ENCODE results near the gene PTPN2. TPM values are rescaled to one million over a fixed set of nuclear protein-coding genes. Genes with fewer than 3 reads are reported as not detected.

Gene PTPN2
- total and polyA plus RNA-seq, 9 of the 15 experiments (the other 6 are each of a cell fraction or from before 2014, with no cell fraction given): 36.6 to 66.4 (median 43.8) TPM

DNA sequence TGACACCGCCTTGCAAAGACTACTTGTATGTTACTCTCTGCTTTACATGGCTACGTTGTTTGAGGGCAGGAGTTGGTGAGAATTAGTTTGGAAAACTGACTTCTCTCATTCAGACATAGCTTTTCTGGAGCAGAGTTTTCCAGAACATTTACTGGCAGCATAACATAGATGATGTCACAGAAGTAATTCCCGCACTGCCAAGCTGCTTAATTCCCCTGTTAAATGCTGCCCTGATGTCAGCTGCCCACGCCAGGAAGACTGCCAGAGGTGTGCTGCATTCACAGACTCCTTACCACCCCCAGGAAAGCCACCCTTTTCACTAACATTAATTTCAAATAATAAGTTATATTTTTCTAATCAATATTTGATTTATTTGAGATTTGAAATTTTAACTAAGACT lies 24.7 kb upstream of the PTPN2 start:
- intact Hi-C loops (cut with micrococcal nuclease): no loop called here
- no TSS peak for BruUV-seq (replicated peaks)

DNA sequence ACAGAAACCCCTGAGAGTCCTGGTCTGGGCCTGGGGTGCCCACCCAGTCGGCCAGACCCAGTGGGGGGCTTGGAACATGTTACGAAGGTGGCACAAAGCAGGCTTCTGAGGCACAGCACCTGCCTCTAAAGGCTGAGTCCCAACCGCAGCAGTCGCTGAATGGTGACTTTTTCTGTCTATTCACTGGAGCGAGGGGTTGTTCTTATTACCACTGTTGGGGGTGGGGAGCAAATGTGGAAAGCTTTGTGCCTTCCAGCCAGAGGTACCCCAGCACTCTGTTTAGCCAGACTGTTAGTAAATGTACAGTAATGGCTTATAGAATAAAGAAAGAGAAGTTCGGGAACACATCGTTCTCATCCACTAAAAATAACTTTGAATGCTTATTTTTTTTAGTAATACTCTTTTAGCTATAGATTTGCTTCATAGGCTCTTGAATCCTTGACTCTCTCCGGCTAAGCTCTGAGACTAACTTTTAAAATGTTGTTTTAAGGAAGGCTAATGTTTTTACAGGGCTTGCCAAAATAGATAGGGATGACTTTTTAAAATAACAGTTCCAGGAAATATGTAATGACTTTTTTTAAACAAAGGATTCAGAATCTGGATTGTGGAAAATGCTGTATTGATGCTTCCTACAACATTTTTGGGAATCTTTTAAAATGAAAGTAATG lies 23.4 kb upstream of the PTPN2 start:
- WGBS (ENCODE audit: insufficient coverage, low coverage, missing lambda C conversion rate): 15% methylated on average over 8 of the region's 8 CpGs
- in situ Hi-C loops (cut with MboI) (no loop called here), intact Hi-C loops (cut with micrococcal nuclease) (no loop called here)
- Histone ChIP-seq H3K4me1 (replicated peaks in 1 of 2; ENCODE audit: control insufficient read depth in 2 of 2, insufficient read depth in 2 of 2, low read length in 2 of 2) (peaks cover 11 to 24% of the 10 kb centered on the region in 2 experiments), H3K79me2 (ENCODE audit: control insufficient read depth, insufficient read depth, low read length) (no peaks in the 10 kb centered on the region), H3K27me3 (ENCODE audit: control insufficient read depth in 2 of 2, insufficient read depth in 2 of 2, low read length in 2 of 2) (no peaks in the 10 kb centered on the region), H3K27ac (ENCODE audit: extremely low read depth, low read depth, low read length) (no peak overlapping the region; the same call in 2 of the 3 replicates), H4K20me1 (replicated peaks; ENCODE audit: control insufficient read depth, insufficient read depth, low read length) (no peaks in the 10 kb centered on the region), H3K9ac (ENCODE audit: insufficient read depth in 1 of 2, low read depth in 2 of 2, low read length in 2 of 2) (peak overlapping the region; percentile 11 to 87), H3K9me3 (replicated peaks; ENCODE audit: control insufficient read depth, insufficient read depth, low read depth, low read length) (no peaks in the 10 kb centered on the region), H2AFZ (ENCODE audit: low read depth, low read length) (peak overlapping the region; percentile 79), H3K4me3 (no peak overlapping the region), H3K36me3 (ENCODE audit: control insufficient read depth, insufficient read depth, low read length) (no peaks in the 10 kb centered on the region), H3K4me2 (ENCODE audit: insufficient read depth, low read length) (peak overlapping the region; percentile 22), H3K9me1 (ENCODE audit: control insufficient read depth, insufficient read depth, low read length) (no peaks in the 10 kb centered on the region)
- no TSS peak for BruUV-seq (replicated peaks)
- no peak for TF ChIP-seq FOXM1 (IDR thresholded peaks at IDR 0.05; ENCODE audit: low read depth)
- no peak for TF ChIP-seq FOXM1 (CRISPR knock-in tag; IDR thresholded peaks at IDR 0.05; ENCODE audit: low read depth)
- no peak for TF ChIP-seq XRCC4 (IDR thresholded peaks at IDR 0.05; ENCODE audit: extremely low read depth, insufficient read depth, insufficient read length)
- TF ChIP-seq, protein P1, sequence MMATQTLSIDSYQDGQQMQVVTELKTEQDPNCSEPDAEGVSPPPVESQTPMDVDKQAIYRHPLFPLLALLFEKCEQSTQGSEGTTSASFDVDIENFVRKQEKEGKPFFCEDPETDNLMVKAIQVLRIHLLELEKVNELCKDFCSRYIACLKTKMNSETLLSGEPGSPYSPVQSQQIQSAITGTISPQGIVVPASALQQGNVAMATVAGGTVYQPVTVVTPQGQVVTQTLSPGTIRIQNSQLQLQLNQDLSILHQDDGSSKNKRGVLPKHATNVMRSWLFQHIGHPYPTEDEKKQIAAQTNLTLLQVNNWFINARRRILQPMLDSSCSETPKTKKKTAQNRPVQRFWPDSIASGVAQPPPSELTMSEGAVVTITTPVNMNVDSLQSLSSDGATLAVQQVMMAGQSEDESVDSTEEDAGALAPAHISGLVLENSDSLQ (IDR thresholded peaks at IDR 0.05): peak; percentile 17; the same call in 1 of the 2 replicates
- TF ChIP-seq, protein P2, sequence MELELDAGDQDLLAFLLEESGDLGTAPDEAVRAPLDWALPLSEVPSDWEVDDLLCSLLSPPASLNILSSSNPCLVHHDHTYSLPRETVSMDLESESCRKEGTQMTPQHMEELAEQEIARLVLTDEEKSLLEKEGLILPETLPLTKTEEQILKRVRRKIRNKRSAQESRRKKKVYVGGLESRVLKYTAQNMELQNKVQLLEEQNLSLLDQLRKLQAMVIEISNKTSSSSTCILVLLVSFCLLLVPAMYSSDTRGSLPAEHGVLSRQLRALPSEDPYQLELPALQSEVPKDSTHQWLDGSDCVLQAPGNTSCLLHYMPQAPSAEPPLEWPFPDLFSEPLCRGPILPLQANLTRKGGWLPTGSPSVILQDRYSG (tag; conservative IDR thresholded peaks at IDR 0.05; ENCODE audit: low read depth): no peak
- FAIRE-seq (peak; percentile 67), ATAC-seq (peak; percentile 57), DNase-seq (ENCODE audit: extremely low read depth in 1 of 4, low spot score in 3 of 4) (peak in 2 of 4 experiments; percentile 26 to 29)
- CTCF ChIA-PET (ENCODE audit: low intra/inter-chr PET ratio): no interaction called here
- POLR2A ChIA-PET: interaction anchor here (0.5 to 1.2 kb wide), 4 partner anchors 9 to 581 kb away, joined by 3 to 7 read pairs (median 4); partner anchors contain the start of genes CEP76 and PSMG2

More for the DNA sequence above, 24.7 kb upstream of the PTPN2 start:
- Histone ChIP-seq H3K36me3 (ENCODE audit: control insufficient read depth, insufficient read depth, low read length) (no peaks in the 10 kb centered on the region), H3K4me3 (no peak overlapping the region), H3K27me3 (ENCODE audit: control insufficient read depth in 2 of 2, insufficient read depth in 2 of 2, low read length in 2 of 2) (no peaks in the 10 kb centered on the region), H3K9me1 (ENCODE audit: control insufficient read depth, insufficient read depth, low read length) (no peaks in the 10 kb centered on the region), H3K4me1 (replicated peaks in 1 of 2; ENCODE audit: control insufficient read depth in 2 of 2, insufficient read depth in 2 of 2, low read length in 2 of 2) (peaks cover 5 to 22% of the 10 kb centered on the region in 2 experiments), H4K20me1 (replicated peaks; ENCODE audit: control insufficient read depth, insufficient read depth, low read length) (no peaks in the 10 kb centered on the region), H3K27ac (ENCODE audit: extremely low read depth, low read depth, low read length) (no peak overlapping the region), H3K79me2 (ENCODE audit: control insufficient read depth, insufficient read depth, low read length) (no peaks in the 10 kb centered on the region), H3K4me2 (ENCODE audit: insufficient read depth, low read length) (no peak overlapping the region), H2AFZ (ENCODE audit: low read depth, low read length) (peak overlapping the region; percentile 54), H3K9ac (ENCODE audit: insufficient read depth in 1 of 2, low read depth in 2 of 2, low read length in 2 of 2) (peak overlapping the region in 1 of 2 experiments; percentile 27; a peak in 1 of 4 replicates), H3K9me3 (replicated peaks; ENCODE audit: control insufficient read depth, insufficient read depth, low read depth, low read length) (peaks cover 3% of the 10 kb centered on the region; the same call in 1 of the 2 replicates)
- ChIA-PET POLR2A (no interaction called here), CTCF (ENCODE audit: low intra/inter-chr PET ratio) (no interaction called here)
- no peak for TF ChIP-seq TRIM28 (IDR thresholded peaks at IDR 0.05)
- no peak for TF ChIP-seq ZNF41 (CRISPR knock-in tag; conservative IDR thresholded peaks at IDR 0.05)
- no peak for TF ChIP-seq STAG1 (CRISPR knock-in tag; IDR thresholded peaks at IDR 0.05; ENCODE audit: borderline replicate concordance)
- TF ChIP-seq MAFG (tag; conservative IDR thresholded peaks at IDR 0.05): no peak
- no peak for TF ChIP-seq NEUROD1 (IDR thresholded peaks at IDR 0.05; ENCODE audit: borderline replicate concordance, low read depth, low read length, partially characterized antibody)
- TF ChIP-seq ZNF263 (CRISPR knock-in tag; IDR thresholded peaks at IDR 0.05; ENCODE audit: borderline replicate concordance): no peak
- no peak for TF ChIP-seq RBFOX2 (IDR thresholded peaks at IDR 0.05; ENCODE audit: low read depth, low read length)
- TF ChIP-seq ELF4 (CRISPR knock-in tag; IDR thresholded peaks at IDR 0.05): no peak
- no peak for TF ChIP-seq ZBED1 (IDR thresholded peaks at IDR 0.05)
- no peak for TF ChIP-seq TAL1 (IDR thresholded peaks at IDR 0.05)
- TF ChIP-seq CBX1 (IDR thresholded peaks at IDR 0.05; ENCODE audit: low read depth): no peak
- no peak for TF ChIP-seq RNF2 (IDR thresholded peaks at IDR 0.05)
- TF ChIP-seq HNRNPLL (IDR thresholded peaks at IDR 0.05; ENCODE audit: low read depth, low read length, poor library complexity, severe bottlenecking): no peak
- TF ChIP-seq IRF2 (CRISPR knock-in tag; IDR thresholded peaks at IDR 0.05): no peak
- WGBS (ENCODE audit: insufficient coverage, low coverage, missing lambda C conversion rate): 73% methylated on average over 4 of the region's 4 CpGs
- DNase-seq (ENCODE audit: extremely low read depth in 1 of 4, low spot score in 3 of 4) (no peak), FAIRE-seq (no peak), ATAC-seq (no peak)
- in situ Hi-C loops (cut with MboI): no loop called here

Measured in K562 (cell line).